GM10266 (cell line): ENCODE measurements around the gene C3orf80.

ENCODE experiments used
- DNase-seq: peaks from one replicate; pipeline ENCODE4 v3.0.0; 2012; ENCODE audit errors: extremely low spot score
- CTCF ChIP-seq: IDR thresholded peaks from 2 replicates; pipeline ENCODE4 v1.5.1; 2012; ENCODE audit warnings: mild to moderate bottlenecking, low read depth; ENCODE audit not compliant: control insufficient read depth, insufficient read depth; ENCODE audit errors: missing control alignments

The C3orf80 gene

GRCh38 chr3:160260587-160261270, 35.5 kb downstream of the C3orf80 start:
- no peak for TF ChIP-seq CTCF
- DNase-seq: no peak

- no peak for DNase-seq
- TF ChIP-seq CTCF: no peak
These were observed 39.9 kb downstream of the C3orf80 start for GRCh38 chr3:160265088-160265487.
